DOHH2 (cell line): ENCODE measurements around the gene SH3BP5L.
A peak's percentile ranks its signal among the peaks of the same experiment; 100 is the strongest.
"Not testable (repeated sequence)": the region's sequence is repeated elsewhere in the genome, so short reads cannot be mapped to it uniquely, and the experiment has no call there.

Experiments used
- H3F3A ChIP-seq: fragments of 200-600 bp; sonication (generic), shearing (Covaris generic); 2 replicates; pipeline ENCODE4 v1.6.0; 2016; ENCODE audit warnings: antibody characterized with exemption, mild to moderate bottlenecking; ENCODE audit not compliant: control insufficient read depth, insufficient read depth
- H3K27ac ChIP-seq: fragments of 200-600 bp; sonication (generic); 2 replicates; pipeline ENCODE4 v1.5.1; 2014; ENCODE audit warnings: low read depth, mild to moderate bottlenecking, low read length, moderate library complexity
- H3K27me3 ChIP-seq: fragments of 200-600 bp; sonication (generic); 2 replicates; pipeline ENCODE4 v1.6.1; 2014; ENCODE audit warnings: mild to moderate bottlenecking, low read length, mixed read lengths; ENCODE audit not compliant: control insufficient read depth
- H3K36me3 ChIP-seq: fragments of 200-600 bp; sonication (generic); 2 replicates; pipeline ENCODE4 v1.6.1; 2014; ENCODE audit warnings: mild to moderate bottlenecking, low read length, moderate library complexity, mixed read lengths; ENCODE audit not compliant: control insufficient read depth
- H3K4me1 ChIP-seq: fragments of 200-600 bp; sonication (generic); 2 replicates; pipeline ENCODE4 v1.6.1; 2014; ENCODE audit warnings: mild to moderate bottlenecking, low read length, mixed read lengths; ENCODE audit not compliant: control insufficient read depth
- H3K4me2 ChIP-seq: fragments of 200-600 bp; sonication (generic); 2 replicates; pipeline ENCODE4 v1.6.0; 2014; ENCODE audit warnings: mild to moderate bottlenecking, low read length, moderate library complexity
- H3K4me3 ChIP-seq: fragments of 200-600 bp; sonication (generic); 2 replicates; pipeline ENCODE4 v1.5.1; 2014; ENCODE audit warnings: mild to moderate bottlenecking, low read length, mixed read lengths
- H3K79me2 ChIP-seq: fragments of 200-600 bp; sonication (generic); 2 replicates; pipeline ENCODE4 v1.6.1; 2014; ENCODE audit warnings: mild to moderate bottlenecking, low read length, mixed read lengths; ENCODE audit not compliant: control insufficient read depth
- H3K9me2 ChIP-seq: fragments of 200-600 bp; sonication (generic); replicated peaks from 2 replicates; pipeline ENCODE4 v1.6.1; 2014; ENCODE audit warnings: mild to moderate bottlenecking, low read length, mixed read lengths; ENCODE audit not compliant: control insufficient read depth
- H3K9me3 ChIP-seq: fragments of 200-600 bp; sonication (generic); 2 replicates; pipeline ENCODE4 v1.6.1; 2014; ENCODE audit warnings: antibody characterized with exemption, low read length, mixed read lengths; ENCODE audit not compliant: control insufficient read depth, insufficient read depth
- H4K20me1 ChIP-seq: fragments of 200-600 bp; sonication (generic); 2 replicates; pipeline ENCODE4 v1.6.0; 2014; ENCODE audit warnings: low read depth, mild to moderate bottlenecking, antibody characterized with exemption, low read length, moderate library complexity; ENCODE audit not compliant: control insufficient read depth, insufficient read depth
- EZH2phosphoT487 ChIP-seq: fragments of 200-600 bp; sonication (generic); IDR thresholded peaks from 2 replicates; pipeline ENCODE4 v1.6.1; 2017; ENCODE audit warnings: borderline replicate concordance, mild to moderate bottlenecking, antibody characterized with exemption, low read length, moderate library complexity, mixed read lengths
- TF ChIP-seq, protein P1 (sequence below): fragments of 200-600 bp; sonication (generic); IDR thresholded peaks from one replicate; pipeline ENCODE4 v1.5.1; 2014; ENCODE audit warnings: antibody characterized with exemption, mild to moderate bottlenecking, low read depth, low read length; ENCODE audit not compliant: poor library complexity, severe bottlenecking

The SH3BP5L gene

DNA sequence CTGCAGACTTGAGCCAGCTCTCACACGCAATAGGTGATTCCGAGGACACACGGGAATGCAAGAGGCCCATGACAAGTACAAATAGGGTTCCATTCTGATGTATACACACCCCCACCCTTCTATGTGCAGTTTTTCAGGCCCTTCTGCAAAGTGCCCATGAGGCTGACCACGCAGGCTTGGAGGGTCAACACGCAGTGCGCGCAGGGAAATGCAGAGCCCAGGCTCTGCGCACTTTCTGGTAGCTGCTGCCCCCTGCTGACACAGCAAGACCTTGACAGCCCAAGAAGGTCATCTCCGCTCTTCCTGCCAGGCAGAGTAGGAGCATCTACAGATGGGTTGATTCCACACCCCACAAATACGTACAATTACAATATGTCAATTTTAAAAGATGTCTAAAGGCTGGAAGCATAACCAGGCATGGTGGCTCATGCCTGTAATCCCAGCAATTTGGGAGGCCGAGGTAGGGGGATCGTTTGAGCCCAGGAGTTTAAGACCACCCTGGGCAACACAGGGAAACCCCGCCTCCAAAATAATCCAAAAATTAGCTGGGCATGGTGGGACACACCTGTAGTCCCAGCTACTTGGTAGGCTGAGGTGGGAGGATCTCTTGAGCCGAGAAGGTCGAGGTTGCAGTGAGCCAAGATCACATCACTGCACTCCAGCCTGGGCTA is 18.5 kb downstream of the SH3BP5L start:
- Histone ChIP-seq H3K36me3 (no peaks in the 10 kb centered on the region), H3K9me3 (no peaks in the 10 kb centered on the region), H3K27ac (no peak overlapping the region), H3K4me2 (no peak overlapping the region), H3K9me2 (no peaks in the 10 kb centered on the region), H3K79me2 (no peaks in the 10 kb centered on the region), H3K4me1 (peaks cover 30% of the 10 kb centered on the region), H3K4me3 (no peak overlapping the region), H3K27me3 (no peaks in the 10 kb centered on the region), H4K20me1 (no peaks in the 10 kb centered on the region), H3F3A (peaks cover 12% of the 10 kb centered on the region)
- TF ChIP-seq, protein P1, sequence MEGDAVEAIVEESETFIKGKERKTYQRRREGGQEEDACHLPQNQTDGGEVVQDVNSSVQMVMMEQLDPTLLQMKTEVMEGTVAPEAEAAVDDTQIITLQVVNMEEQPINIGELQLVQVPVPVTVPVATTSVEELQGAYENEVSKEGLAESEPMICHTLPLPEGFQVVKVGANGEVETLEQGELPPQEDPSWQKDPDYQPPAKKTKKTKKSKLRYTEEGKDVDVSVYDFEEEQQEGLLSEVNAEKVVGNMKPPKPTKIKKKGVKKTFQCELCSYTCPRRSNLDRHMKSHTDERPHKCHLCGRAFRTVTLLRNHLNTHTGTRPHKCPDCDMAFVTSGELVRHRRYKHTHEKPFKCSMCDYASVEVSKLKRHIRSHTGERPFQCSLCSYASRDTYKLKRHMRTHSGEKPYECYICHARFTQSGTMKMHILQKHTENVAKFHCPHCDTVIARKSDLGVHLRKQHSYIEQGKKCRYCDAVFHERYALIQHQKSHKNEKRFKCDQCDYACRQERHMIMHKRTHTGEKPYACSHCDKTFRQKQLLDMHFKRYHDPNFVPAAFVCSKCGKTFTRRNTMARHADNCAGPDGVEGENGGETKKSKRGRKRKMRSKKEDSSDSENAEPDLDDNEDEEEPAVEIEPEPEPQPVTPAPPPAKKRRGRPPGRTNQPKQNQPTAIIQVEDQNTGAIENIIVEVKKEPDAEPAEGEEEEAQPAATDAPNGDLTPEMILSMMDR, result peak; percentile 93
- no peak for TF ChIP-seq EZH2phosphoT487

DNA sequence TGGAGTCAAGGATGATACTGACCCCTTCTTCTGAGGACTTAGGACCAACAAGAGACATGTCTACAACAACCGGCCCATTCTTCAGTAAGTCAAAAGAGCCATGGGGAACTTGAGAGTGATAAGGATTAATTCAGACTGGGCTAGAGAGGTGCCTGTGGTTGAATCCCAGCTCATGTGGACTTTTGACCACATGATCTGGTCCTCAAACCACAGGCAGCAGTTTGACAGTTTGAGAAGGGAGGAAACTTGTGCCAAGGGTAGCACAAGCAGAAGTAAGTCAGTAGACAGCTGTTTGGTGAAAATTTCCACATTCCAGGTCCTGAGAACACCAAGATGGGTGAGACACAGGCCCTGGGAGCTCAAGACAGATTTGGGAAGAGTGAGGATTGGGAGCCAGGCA is 19.8 kb downstream of the SH3BP5L start:
- peaks cover 30% of the 10 kb centered on the region for H3K4me1 ChIP-seq
- no peaks in the 10 kb centered on the region for H3K27me3 ChIP-seq
- peaks cover 12% of the 10 kb centered on the region for H3F3A ChIP-seq
- no peaks in the 10 kb centered on the region for H4K20me1 ChIP-seq
- H3K9me3 ChIP-seq, result no peaks in the 10 kb centered on the region
- H3K4me3 ChIP-seq, result peak overlapping the region; percentile 62
- peak overlapping the region; percentile 86 for H3K4me2 ChIP-seq
- H3K9me2 ChIP-seq, result no peaks in the 10 kb centered on the region
- no peaks in the 10 kb centered on the region for H3K36me3 ChIP-seq
- TF ChIP-seq, protein P1, result no peak
- TF ChIP-seq EZH2phosphoT487, result no peak
- no peaks in the 10 kb centered on the region for H3K79me2 ChIP-seq
- peak overlapping the region; percentile 81 for H3K27ac ChIP-seq

DNA sequence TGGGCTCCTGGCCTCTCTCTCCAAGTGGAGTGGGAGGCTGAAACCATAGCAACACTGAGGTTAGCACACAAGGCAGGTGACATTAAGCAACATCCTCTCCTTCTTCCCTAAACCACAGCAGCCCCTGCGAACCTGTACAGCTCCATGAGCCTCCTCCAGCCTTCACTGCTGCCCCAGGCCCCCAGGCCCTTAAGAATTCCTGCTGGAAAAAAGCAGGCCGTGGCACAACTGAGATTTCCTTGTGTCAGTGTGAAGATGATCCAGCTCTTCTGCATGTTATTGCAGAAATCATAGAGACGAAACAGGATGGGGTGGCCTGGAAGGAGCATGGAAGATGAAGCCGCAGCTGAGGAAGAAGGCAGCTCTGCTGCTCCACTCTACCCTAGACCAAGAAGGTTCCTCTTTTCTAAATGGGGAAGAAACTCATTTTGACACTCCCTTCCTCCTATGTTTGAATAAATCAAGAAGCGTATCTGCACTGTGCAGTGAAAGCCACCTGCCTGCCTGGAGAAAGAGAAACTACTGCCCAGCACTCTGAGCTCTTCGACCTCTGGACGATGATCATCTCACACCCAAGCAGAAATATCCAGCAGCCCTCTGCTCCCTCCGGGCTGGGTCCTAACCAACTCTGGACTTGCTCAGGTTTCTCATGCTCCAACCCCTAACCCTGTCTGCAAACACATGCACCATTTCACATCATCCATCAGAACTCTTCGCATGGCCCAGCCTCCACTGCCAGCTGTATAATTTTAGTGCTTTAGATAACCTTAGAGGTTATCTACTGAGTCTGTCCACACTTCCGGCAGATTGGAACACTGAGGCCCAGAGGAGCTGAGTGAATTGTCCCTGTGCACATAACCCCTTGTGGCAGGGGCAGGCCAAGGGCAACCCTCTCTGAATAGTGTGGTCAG is 20.7 kb downstream of the SH3BP5L start:
- Histone ChIP-seq H3K4me2 (peak overlapping the region; percentile 86), H4K20me1 (no peaks in the 10 kb centered on the region), H3K4me3 (peak overlapping the region; percentile 62), H3K27me3 (no peaks in the 10 kb centered on the region), H3F3A (peaks cover 12% of the 10 kb centered on the region), H3K27ac (peak overlapping the region; percentile 81), H3K79me2 (no peaks in the 10 kb centered on the region), H3K36me3 (no peaks in the 10 kb centered on the region), H3K9me3 (no peaks in the 10 kb centered on the region), H3K9me2 (no peaks in the 10 kb centered on the region), H3K4me1 (peaks cover 32% of the 10 kb centered on the region)
- TF ChIP-seq EZH2phosphoT487, result no peak
- TF ChIP-seq, protein P1, result no peak

DNA sequence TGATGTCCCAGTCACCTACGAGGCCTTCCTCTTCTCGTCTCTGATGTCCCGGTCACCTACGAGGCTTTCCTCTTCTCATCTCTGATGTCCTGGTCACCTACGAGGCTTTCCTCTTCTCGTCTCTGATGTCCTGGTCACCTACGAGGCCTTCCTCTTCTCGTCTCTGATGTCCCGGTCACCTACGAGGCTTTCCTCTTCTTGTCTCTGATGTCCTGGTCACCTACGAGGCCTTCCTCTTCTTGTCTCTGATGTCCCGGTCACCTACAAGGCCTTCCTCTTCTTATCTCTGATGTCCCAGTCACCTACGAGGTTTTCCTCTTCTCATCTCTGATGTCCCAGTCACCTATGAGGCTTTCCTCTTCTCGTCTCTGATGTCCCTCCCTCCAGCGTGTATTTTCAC is 22.2 kb downstream of the SH3BP5L start:
- Histone ChIP-seq H3K4me1 (peaks cover 32% of the 10 kb centered on the region), H3F3A (peaks cover 12% of the 10 kb centered on the region)
- H3K4me3 ChIP-seq, H3K27ac ChIP-seq, H3K79me2 ChIP-seq, H3K36me3 ChIP-seq, H3K9me2 ChIP-seq, H3K27me3 ChIP-seq, H3K4me2 ChIP-seq, H3K9me3 ChIP-seq, H4K20me1 ChIP-seq: not testable (repeated sequence)
